ENCODE measurements around the gene ARFGAP3. TPM values are rescaled to one million over a fixed set of nuclear protein-coding genes. Genes with fewer than 3 reads are reported as not detected.

Gene ARFGAP3
- total and polyA plus RNA-seq, 4 donors = 25.8 to 42.9 (median 42.3) TPM

GRCh38 chr22:42881982-42882656, 25.0 kb upstream of the ARFGAP3 start:
- peaks cover 0 to 6% (median 0%) of the 10 kb centered on the region in 5 donors for H3K4me1 ChIP-seq (ENCODE audit: control insufficient read depth in 5 of 5, insufficient read depth in 5 of 5, low read length in 5 of 5)
- WGBS, 2 donors = 81 to 89% methylated on average over 10 of the region's 10 CpGs
- ATAC-seq (ENCODE audit: insufficient read depth, low FRiP score) (no peak), DNase-seq (no peak)
- H3K27ac ChIP-seq (ENCODE audit: low read depth in 1 of 2, low read length in 1 of 2) = no peak overlapping the region
- no peaks in the 10 kb centered on the region for H3K27me3 ChIP-seq (ENCODE audit: control insufficient read depth in 3 of 3, insufficient read depth in 3 of 3, low read length in 2 of 3)
- TF ChIP-seq, protein P1, sequence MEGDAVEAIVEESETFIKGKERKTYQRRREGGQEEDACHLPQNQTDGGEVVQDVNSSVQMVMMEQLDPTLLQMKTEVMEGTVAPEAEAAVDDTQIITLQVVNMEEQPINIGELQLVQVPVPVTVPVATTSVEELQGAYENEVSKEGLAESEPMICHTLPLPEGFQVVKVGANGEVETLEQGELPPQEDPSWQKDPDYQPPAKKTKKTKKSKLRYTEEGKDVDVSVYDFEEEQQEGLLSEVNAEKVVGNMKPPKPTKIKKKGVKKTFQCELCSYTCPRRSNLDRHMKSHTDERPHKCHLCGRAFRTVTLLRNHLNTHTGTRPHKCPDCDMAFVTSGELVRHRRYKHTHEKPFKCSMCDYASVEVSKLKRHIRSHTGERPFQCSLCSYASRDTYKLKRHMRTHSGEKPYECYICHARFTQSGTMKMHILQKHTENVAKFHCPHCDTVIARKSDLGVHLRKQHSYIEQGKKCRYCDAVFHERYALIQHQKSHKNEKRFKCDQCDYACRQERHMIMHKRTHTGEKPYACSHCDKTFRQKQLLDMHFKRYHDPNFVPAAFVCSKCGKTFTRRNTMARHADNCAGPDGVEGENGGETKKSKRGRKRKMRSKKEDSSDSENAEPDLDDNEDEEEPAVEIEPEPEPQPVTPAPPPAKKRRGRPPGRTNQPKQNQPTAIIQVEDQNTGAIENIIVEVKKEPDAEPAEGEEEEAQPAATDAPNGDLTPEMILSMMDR (IDR thresholded peaks at IDR 0.05; ENCODE audit: control extremely low read depth, extremely low read depth) = no peak
- H3K9ac ChIP-seq (ENCODE audit: insufficient read depth in 1 of 2, low read length in 2 of 2) = no peak overlapping the region
- no peaks in the 10 kb centered on the region for H3K9me3 ChIP-seq (ENCODE audit: control insufficient read depth in 4 of 4, insufficient read depth in 3 of 4, low read length in 3 of 4)
- peaks cover 2 to 81% (median 30%) of the 10 kb centered on the region in 4 donors for H3K36me3 ChIP-seq (ENCODE audit: control insufficient read depth in 4 of 4, insufficient read depth in 4 of 4, low read length in 4 of 4)
- H3K4me3 ChIP-seq = no peak overlapping the region

DNA sequence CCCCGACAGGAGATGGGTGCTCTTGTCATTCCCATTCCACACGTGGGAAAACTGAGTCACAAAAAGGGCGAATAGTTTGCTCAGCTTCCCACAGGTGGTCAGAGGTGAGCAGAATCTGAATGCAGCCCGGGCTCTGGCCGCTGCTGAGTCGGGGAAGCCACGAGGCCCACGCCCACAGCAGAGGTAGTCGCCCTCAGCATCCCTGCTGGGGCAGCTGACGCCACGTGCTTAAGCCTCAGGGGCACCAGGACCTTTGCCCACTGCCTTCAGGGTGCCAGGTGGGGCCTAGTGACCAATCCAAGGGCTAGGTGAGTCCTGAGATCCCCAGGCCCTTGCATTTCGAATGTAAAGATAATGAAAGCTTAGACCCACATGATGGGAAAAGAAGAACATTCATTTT, 24.2 kb upstream of the ARFGAP3 start:
- no peaks in the 10 kb centered on the region for H3K27me3 ChIP-seq (ENCODE audit: control insufficient read depth in 3 of 3, insufficient read depth in 3 of 3, low read length in 2 of 3)
- H3K9me3 ChIP-seq (ENCODE audit: control insufficient read depth in 4 of 4, insufficient read depth in 3 of 4, low read length in 3 of 4) = no peaks in the 10 kb centered on the region
- no peak overlapping the region for H3K9ac ChIP-seq (ENCODE audit: insufficient read depth in 1 of 2, low read length in 2 of 2)
- no peak overlapping the region for H3K27ac ChIP-seq (ENCODE audit: low read depth in 1 of 2, low read length in 1 of 2)
- ATAC-seq (ENCODE audit: insufficient read depth, low FRiP score) (no peak), DNase-seq (no peak)
- H3K4me3 ChIP-seq = no peak overlapping the region
- TF ChIP-seq, protein P1 (IDR thresholded peaks at IDR 0.05; ENCODE audit: control extremely low read depth, extremely low read depth) = no peak
- H3K4me1 ChIP-seq (ENCODE audit: control insufficient read depth in 5 of 5, insufficient read depth in 5 of 5, low read length in 5 of 5) = peaks cover 0 to 5% (median 0%) of the 10 kb centered on the region in 5 donors
- 94 to 96% methylated on average over 12 of the region's 12 CpGs for WGBS, 2 donors
- peaks cover 2 to 84% (median 35%) of the 10 kb centered on the region in 4 donors for H3K36me3 ChIP-seq (ENCODE audit: control insufficient read depth in 4 of 4, insufficient read depth in 4 of 4, low read length in 4 of 4)

GRCh38 chr22:42880815-42881214, 23.7 kb upstream of the ARFGAP3 start:
- H3K9me3 ChIP-seq (ENCODE audit: control insufficient read depth in 4 of 4, insufficient read depth in 3 of 4, low read length in 3 of 4) = no peaks in the 10 kb centered on the region
- no peak overlapping the region for H3K27ac ChIP-seq (ENCODE audit: low read depth in 1 of 2, low read length in 1 of 2)
- H3K9ac ChIP-seq (ENCODE audit: insufficient read depth in 1 of 2, low read length in 2 of 2) = no peak overlapping the region
- WGBS, 2 donors = 85 to 93% methylated on average over 8 of the region's 8 CpGs
- no peaks in the 10 kb centered on the region for H3K27me3 ChIP-seq (ENCODE audit: control insufficient read depth in 3 of 3, insufficient read depth in 3 of 3, low read length in 2 of 3)
- no peak for DNase-seq
- no peak overlapping the region for H3K4me3 ChIP-seq
- H3K4me1 ChIP-seq (ENCODE audit: control insufficient read depth in 5 of 5, insufficient read depth in 5 of 5, low read length in 5 of 5) = peaks cover 0 to 5% (median 0%) of the 10 kb centered on the region in 5 donors
- peaks cover 5 to 88% (median 35%) of the 10 kb centered on the region in 4 donors for H3K36me3 ChIP-seq (ENCODE audit: control insufficient read depth in 4 of 4, insufficient read depth in 4 of 4, low read length in 4 of 4)
- TF ChIP-seq, protein P1 (IDR thresholded peaks at IDR 0.05; ENCODE audit: control extremely low read depth, extremely low read depth) = no peak
- no peak for ATAC-seq (ENCODE audit: insufficient read depth, low FRiP score)

All from lung (tissue), 12 donors.